HG02840 (cell line): ENCODE results near the gene EYA2.

ENCODE experiments used
- ATAC-seq: cut with Tn5 transposase; IDR thresholded peaks from one replicate; pipeline ENCODE4 v1.9.1; 2021; ENCODE audit warnings: mild to moderate bottlenecking, moderate library complexity, moderate number of reproducible peaks; ENCODE audit not compliant: unreplicated experiment, low FRiP score

The EYA2 gene

DNA sequence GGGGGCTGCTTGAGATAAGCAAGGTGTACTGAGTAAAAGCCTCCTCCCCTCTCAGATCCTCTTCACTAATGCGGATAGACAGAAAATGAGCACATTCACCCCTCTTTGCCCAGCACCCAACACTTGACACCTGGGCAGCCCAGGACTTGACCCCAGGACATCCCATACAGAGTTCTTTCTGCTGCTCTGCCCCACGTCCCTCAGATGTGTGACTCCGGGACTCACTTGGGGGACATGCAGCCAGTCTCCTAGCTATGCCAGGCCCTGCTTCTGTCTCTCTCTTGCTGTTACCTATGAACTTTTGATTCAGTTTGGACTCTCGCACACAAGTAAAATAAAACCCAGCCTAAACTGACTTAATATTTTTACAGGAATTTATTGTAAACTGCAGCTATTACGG lies 159.9 kb downstream of the EYA2 start:
- ATAC-seq, result no peak

DNA sequence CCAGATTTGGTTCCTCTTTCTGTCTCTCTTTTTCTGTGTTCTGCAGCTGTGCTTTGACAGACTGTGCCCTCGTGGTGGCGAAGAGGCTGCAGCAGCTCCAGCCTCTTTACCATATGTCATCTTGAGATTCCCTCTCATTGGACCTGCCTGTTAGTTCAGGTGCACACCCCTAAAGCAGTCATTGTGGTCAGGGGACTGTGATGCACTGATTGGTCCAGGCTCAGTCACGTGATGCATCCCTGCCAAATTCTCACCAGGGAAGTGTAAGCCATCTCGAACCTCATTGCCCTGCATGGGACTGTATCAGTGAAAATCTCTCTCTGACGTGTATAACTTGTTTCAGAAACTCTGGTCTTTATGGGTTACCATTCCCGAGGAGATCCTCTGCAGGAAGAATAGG lies 160.3 kb downstream of the EYA2 start:
- ATAC-seq, result no peak

DNA sequence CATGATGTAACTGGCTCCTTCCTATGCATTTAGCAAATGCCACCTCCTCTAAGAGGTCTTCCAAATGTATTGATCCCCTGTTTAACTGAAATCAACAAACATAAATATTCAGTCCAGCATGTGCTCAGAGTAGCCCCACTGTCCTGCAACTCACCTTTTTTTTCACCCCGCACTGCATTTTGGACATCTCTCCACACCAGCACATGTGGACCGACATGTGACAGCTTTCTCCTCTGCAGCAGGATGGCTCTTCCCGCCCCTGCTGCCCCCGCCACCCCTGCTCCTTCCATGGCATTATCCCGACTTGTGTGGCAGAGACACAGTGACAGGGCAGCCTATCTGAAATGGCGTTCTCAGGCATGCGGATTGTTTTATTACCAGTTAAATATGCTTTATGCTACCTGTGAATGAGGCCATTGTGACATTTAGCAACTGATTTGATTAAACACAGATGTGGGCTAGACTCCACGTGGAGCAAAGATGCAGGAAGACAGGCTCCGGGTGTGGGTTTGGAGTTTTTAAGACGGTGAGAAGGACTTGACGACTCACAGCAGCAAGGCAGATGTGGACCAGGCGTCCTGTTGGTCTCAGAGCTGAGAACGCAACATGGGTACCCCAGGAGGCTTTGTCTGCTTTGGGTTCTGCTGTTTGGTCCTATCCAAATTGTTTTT lies 161.2 kb downstream of the EYA2 start:
- no peak for ATAC-seq

DNA sequence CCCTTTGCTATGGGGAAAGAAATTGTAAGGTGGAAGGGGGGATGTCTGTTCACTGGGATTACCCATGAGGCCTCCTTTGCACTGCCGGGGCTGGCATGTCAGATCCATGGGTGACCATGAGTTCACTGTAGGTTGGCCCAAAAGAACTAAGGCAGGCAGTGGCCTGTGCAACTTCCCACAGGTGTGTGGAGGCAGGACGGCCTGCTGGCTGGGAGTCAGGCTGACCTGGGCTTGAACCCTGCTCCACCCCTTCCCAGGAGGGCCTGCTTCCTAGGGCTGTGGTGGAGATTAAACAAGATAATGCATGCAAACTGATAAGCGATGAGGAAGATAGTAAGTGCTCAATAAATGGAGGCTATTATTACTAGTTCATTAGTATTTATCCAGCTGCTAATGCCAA lies 163.0 kb downstream of the EYA2 start:
- no peak for ATAC-seq

DNA sequence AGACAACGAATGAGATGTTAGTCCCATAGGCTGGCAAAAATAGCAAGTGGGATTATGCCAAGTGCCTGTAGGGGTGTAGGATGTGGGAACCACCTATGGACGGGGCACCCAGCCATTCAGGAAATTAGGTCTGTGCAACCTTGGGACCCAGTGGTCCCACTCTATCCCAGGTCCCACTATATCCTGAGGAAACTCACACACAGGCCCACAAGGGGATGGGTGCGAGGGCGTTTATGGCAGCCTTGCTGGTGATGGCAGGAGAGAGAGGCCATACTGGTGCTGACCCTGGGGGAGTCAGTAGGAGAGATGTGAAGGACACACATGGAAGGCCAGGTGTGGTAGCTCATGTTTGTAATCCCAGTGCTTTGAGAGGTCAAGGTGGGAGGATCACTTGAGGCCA lies 163.6 kb downstream of the EYA2 start:
- ATAC-seq, result no peak

DNA sequence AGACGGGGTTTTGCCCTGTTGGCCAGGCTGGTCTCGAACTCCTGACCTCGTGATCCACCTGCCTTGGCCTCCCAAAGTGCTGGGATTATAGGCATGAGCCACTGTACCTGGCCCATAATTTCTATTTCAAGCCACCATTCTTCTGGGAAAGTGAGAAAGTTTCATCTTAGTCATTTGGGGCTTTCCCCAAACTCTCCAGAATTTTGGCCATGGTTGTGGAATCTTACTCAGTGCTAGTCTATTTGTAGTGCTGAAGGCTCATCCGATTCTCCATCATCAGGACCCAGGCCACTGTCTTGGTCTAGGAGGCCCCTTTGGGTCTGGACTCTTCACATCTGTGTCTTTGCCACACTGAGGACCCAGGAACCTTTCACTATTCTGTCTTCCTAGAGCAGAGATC lies 164.9 kb downstream of the EYA2 start:
- ATAC-seq, result no peak

DNA sequence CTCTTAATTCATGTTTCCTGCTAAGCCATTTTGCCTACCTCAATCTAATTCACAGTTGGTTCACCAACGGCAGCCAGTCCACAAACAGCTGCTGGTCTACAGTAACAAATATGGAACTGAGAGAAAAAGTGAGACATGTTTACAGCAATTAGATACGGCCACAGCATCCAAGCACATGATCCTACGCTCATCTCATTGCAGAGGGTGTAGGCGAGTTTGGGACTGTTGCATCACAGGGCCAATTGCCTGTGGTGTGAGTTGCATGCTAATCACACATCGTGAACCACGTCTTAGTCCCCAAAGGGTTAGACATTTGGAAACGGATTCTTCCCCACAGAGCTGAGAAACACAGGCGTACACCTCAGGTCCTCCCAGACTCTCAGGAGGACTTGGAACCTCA lies 166.9 kb downstream of the EYA2 start:
- ATAC-seq, result no peak

DNA sequence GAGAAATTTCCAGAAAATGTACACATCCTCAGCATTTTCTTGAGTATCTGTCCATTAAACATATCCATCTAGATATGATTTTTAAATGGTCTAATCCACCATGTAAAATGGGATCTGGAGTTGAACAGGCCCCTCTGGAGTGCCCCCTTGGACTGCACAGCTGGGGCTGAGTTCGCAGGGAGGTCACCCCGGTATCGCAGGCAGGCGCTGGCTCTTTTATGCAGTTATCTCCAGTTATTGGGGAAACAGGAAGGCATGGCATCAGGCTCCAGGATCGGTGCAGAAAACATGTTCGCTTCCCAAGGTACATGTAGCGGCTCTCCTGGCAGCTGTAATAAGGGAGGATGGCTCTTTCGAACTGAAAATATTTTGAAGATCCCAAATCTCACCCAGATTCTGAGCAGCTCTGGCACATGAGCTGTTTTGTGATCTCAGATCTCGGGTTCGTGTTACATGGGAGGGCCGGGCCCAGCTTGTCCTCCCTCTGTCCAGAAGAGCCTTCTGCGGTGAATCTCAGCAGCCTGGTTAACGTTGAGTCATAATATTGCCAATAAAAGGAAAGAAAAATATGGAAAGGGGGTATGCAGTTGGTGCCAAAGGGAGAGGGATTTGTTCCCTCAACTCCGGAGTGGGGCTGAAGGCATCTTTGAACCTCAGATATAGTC lies 167.7 kb downstream of the EYA2 start:
- no peak for ATAC-seq

DNA sequence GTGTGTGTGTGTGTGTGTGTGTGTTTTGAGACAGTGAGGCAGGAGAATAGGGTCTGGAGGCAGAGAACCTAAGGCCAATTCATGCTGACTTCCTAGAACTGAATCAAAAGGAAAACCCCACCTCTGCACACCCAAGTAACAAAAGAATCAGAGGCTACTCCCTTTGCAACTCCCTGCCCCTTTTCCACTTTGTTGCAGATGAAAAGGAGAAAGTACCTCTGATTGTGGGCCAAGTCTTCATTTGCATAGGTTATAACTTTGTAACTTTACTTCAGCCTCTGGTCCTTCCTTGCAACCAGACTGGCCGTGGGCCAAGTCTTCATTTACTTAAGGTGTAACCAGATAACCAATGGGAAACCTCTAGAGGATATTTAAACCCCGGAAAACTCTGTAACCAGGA lies 168.8 kb downstream of the EYA2 start:
- no peak for ATAC-seq

DNA sequence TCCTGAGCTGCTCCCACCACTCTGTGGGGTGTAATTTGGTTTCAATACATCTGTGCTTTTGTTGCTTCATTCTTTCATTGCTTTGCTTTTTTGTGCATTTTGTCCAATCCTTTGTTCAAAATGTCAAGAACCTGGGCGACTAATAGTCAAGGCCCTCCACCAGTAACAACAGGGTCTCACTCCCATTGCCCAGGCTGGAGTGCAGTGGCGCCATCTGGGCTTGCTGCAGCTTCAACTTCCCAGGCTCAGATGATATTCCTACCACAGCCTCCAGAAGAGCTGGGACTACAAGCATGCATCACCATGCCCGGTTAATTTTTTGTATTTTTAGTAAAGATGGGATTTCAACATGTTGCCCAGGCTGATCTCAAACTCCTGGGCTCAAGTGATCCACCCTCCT lies 169.2 kb downstream of the EYA2 start:
- ATAC-seq, result no peak

DNA sequence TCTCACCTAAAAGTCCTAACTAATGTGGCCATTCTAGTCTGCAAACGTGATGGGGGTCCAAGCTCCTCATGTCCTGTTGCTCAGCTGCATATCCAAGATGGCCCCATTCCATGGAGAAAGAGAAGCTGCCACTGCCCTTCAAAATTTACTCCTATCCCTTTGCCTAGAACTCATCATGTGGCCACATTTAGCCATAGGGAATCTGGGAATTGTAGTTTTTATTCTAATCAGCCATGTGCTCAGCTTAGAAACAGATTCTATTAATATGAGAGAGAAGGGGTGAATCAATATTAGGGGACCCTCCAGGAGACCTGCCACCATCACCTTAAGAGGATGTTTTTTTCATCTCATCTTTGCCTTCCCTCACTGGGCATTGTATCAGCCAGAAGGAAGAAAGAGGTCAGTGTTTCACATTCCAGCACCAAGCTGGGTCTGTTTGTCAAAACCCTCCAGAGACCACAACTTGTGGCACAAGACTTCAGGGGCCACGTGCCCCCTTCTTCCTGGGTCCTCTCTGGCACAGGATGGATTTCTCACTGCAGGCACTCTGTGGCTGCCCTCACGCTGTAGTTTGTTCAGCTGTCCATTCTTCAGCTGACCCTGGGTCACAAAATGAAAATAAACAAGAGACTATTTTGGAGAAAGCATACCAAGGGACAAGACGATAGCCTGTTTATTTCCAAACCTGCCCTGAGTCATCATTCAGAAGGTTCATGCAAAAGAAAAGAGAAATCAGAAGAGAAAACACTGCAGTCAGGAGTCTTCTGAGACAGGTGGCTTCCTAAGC lies 172.0 kb downstream of the EYA2 start:
- no peak for ATAC-seq

DNA sequence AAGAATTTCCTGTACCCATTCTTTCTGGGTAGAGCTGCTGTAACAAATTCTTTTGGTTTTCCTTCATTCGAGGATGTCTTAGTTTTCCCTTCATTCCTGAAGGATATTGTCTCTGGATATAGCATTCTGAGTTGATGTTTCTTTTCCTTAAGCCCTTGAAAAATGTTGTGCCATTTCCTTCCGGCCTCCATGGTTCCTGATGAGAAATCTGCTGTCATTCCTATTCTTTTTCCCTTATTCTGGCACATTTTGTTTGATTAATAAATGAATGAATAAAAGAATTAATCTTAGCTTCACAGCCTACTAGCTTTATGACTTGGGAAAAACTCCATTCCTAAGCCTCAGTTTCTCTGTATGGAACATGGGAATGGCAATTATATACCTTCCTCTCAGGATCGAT lies 173.1 kb downstream of the EYA2 start:
- ATAC-seq, result no peak

DNA sequence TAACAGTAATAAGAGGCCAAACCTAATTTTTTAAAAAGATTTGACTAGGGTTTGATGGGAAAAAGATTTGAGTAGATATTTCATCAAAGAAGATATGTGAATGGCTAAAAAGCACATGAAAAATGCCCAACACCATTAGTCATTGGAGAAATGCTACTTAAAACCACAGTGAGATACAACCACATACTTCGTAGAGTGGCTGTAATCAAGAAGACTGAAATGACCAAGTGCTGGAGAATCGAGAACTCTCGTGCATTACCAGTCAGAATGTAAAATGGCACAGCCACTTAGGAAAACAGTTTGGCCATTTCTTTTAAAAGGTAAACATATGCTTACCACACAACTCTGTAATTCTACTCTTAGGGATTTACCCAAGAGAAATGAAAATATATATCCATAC lies 175.5 kb downstream of the EYA2 start:
- no peak for ATAC-seq

DNA sequence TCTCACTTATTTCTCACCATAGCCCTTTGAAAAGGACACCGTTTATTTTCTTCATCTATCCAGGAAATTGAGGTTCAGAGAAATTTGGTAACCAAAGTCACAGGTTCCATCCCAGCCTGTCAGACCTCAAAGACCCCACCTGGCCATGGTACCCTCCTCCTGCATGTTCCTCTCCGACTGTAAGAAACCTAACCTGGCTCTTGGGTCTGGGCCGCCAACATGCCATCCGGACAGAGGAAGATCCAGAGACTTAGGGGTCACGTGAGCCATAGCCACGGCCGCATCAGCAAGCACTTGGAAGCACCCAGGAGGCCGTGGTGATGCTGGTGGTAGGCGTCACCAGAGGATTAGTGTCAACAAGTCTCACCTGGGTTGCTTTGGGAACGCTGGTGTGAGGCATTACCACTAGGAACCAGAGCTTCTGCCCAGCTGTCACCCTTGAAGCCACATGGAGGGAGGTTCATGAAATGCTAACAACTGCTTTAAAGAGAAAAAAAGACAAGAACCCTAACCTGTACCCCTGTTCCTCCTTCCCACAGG lies 177.1 kb downstream of the EYA2 start:
- no peak for ATAC-seq

DNA sequence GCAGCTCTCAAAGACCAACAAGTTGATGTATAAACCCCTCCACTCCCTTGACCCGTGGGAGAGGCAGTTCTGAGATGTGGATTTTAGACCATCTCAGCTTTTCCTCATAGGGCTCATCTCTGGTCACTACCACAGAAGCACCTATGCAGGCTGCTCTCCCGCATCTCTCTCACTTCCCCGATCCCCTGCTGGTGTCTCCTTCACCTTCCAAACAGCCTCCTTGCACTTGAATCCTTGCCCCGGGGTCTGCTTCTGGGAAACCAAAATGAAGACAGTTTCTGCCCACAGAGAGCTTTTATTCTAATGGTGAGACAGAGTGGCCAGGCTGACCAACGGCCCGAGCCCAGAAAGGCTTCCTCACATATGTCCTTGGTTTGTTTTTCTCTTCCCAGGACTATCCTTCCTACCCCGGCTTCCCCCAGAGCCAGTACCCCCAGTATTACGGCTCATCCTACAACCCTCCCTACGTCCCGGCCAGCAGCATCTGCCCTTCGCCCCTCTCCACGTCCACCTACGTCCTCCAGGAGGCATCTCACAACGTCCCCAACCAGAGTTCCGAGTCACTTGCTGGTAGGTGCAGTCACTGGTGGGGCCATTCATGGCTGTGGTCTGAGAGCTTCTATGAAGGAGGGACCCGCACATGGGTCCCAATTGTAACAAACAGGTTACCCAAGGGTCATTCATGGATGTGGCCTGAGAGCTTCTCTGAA lies 179.3 kb downstream of the EYA2 start:
- no peak for ATAC-seq

DNA sequence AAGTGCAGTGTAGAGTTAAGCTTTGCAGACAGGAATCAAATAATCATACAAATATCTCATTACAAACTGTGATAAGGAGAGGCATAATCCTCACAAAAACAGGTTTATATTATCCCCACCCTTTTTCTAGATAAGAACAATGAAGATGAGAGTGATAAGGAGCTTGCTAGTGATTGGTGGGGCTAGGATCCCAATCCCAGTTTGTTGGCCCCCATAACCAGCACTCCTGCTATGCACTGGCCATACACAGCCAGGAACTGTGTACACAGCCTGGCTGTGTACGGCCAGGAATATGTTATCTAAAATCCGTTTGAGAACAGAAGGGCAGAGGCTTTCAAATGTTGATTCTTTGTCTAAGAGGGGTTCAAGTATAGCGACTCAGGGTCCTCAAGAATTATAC lies 180.6 kb downstream of the EYA2 start:
- ATAC-seq, result no peak

DNA sequence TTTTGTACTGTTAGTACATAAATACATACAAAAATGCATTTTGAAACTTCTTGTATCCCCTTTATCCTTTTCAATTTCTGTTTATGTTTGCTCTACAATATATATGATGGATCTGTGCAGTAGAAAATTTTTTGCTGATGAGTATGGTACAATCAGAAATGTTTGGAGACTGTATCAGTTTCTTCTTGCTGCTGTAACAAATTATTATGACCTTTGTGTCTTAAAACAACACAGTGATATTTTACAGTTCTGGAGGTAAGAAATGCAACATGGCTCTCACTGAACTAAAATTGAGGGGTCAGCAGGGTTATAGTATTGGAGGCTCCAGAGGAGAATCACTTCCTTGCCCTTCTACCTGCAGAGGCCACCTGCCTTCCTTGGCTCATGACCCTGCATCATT lies 184.4 kb downstream of the EYA2 start:
- no peak for ATAC-seq

DNA sequence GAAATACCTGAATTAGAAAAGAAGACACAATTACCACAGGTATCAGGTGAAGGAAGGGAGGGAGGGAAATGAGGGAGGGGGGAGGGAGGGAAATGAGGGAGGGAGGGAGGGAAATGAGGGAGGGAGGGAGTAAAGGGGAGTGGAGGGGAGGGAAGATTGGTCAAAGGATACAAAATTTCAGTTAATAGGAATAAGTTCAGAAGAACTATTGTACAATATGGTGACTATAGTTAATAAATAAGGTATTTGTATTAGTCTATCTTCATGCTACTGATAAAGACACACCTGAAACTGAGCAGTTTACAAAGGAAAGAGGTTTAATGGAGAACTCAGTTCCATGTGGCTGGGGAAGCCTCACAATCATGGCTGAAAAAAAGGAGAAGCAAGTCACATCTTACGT lies 185.7 kb downstream of the EYA2 start:
- no peak for ATAC-seq

DNA sequence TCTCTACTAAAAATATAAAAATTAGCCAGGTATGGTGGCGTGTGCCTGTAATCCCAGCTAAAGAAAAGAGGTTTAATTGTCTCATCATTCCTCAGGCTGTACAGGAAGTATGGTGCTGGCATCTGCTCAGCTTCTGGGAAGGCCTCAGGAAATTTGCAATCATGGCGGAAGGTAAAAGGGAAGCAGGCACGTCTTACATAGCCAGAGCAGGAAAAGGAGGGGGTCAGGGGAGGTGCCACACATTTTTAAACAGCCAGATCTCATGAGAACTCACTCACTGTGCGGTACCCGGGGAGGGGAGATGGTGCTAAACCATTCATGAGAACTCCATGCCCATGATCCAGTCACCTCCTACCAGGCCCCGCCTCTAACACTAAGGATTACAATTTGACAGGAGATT lies 191.7 kb downstream of the EYA2 start:
- no peak for ATAC-seq

DNA sequence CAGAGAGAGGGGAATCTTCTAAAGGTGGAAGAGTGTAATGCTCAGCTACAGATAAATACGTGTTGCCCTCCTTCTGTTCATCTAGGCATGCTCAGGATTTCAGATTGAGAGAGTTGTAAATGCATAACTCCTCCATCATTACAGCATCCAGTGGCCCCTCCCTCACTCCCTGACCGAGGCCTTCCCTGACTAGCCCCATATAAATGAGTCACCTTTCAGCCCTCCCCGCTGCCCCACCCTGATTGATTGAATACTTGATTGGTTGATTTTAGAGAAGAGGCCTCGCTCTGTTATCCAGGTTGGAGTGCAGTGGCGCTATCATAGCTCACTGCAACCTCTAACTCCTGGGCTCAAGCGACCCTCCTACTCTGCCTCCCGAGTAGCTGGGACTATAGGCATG lies 193.7 kb downstream of the EYA2 start:
- no peak for ATAC-seq

DNA sequence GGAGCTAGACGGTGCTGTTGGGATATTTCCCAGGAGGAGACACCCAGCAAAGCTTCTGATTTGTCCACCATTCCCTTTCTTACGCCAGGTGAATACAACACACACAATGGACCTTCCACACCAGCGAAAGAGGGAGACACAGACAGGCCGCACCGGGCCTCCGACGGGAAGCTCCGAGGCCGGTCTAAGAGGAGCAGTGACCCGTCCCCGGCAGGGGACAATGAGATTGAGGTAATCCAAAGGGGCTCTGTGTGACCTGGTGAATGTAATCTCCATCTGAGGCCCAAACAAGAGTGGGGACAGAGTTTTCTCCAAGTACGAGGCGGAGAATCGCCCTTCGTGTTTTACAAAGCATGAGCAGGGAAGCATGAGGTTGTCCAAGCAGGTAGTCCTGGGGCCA lies 194.5 kb downstream of the EYA2 start:
- no peak for ATAC-seq
